GM12864 (cell line): Measurements from ENCODE around the gene RNF144A.

ENCODE experiments used
- DNase-seq: peaks from one replicate; pipeline ENCODE4 v3.0.0-alpha.2; 2011; ENCODE audit warnings: low read depth
- H3K4me3 ChIP-seq: 2 replicates; pipeline ENCODE4 v1.5.1; 2011; ENCODE audit warnings: mild to moderate bottlenecking, low read depth, low read length, control low read depth
- TF ChIP-seq, protein P1 (sequence below): IDR thresholded peaks from 2 replicates; pipeline ENCODE4 v1.5.1; 2011; ENCODE audit warnings: low read depth, mild to moderate bottlenecking, moderate library complexity, low read length, control low read depth, inconsistent platforms; ENCODE audit errors: missing control alignments

Gene RNF144A

DNA sequence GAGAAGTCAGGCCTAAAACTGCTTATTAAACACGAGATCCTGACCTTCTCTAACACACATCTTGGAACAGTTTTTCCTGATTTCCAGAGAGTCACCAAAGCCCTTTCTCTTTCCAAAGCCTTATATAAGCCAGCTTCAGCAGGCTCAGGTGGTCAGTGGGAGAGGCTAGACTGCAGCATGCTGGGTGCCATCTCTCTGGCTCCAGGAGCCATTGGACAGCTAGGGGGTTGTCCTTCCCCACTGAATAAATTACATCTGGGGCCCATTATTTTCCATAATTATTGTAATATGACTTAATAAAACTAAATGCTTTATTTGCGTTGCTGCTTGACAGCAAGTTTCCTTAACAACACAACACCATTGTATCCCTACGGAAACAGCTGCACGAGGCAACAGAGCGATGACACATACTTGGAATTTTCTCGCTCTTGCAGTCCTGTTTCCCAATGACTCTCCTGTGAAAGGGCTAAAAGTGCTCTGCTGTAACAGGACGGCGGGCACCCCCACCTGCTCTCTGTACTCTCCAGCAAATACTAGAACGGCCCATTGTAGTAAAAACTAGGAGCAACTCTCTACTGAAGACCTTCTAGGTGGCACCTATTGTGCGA is 160.6 kb downstream of the RNF144A start:
- TF ChIP-seq, protein P1, sequence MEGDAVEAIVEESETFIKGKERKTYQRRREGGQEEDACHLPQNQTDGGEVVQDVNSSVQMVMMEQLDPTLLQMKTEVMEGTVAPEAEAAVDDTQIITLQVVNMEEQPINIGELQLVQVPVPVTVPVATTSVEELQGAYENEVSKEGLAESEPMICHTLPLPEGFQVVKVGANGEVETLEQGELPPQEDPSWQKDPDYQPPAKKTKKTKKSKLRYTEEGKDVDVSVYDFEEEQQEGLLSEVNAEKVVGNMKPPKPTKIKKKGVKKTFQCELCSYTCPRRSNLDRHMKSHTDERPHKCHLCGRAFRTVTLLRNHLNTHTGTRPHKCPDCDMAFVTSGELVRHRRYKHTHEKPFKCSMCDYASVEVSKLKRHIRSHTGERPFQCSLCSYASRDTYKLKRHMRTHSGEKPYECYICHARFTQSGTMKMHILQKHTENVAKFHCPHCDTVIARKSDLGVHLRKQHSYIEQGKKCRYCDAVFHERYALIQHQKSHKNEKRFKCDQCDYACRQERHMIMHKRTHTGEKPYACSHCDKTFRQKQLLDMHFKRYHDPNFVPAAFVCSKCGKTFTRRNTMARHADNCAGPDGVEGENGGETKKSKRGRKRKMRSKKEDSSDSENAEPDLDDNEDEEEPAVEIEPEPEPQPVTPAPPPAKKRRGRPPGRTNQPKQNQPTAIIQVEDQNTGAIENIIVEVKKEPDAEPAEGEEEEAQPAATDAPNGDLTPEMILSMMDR: no peak
- no peak for DNase-seq
- H3K4me3 ChIP-seq: no peak overlapping the region

DNA sequence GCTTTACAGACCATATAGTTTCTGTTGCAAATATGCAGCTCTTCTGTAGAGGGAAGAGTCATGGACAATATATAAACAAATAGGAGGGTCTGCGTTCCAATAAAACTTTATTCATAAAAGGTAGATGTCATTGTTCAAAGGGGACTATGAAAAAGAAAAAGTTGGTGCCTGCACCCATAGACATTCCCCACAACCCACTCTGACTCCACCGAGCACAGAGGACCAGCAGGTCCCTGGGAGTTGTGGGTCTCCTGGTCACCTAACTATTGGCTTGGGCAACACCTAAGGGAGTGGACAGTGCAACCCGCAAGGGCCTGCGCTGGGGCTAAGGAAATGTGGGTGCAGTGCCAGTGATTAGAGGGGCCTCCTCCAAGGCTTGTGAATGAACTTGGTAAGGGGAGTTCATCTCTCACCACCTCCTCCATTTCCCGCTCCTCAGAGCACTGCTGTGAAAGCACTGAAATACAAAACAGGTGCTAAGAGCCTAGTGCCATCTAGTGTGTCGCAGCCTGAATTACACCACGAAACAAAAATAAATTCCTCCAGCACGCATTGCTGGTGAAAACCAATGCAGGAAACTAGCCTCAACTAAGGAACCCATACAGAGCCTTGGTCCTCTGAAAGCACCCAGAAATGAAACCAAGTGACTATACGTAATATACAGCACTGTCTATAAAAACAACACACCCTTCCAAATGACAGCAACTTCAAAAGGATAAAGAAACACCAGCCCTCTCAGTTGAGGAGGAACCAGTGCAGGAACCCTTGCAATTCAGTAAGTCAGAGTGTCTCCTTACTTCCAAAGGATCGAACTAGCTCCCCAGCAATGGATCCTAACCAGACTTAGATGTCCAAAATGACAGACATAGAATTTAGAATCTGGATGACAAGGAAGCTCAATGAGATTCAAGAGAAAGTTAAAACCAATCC is 166.6 kb downstream of the RNF144A start:
- TF ChIP-seq, protein P1: peak; percentile 72
- H3K4me3 ChIP-seq: no peak overlapping the region
- peak; percentile 16 for DNase-seq

- TF ChIP-seq, protein P1: no peak
- H3K4me3 ChIP-seq: no peak overlapping the region
- DNase-seq: no peak
These were observed 167.4 kb downstream of the RNF144A start for GRCh38 chr2:7084601-7085000.

DNA sequence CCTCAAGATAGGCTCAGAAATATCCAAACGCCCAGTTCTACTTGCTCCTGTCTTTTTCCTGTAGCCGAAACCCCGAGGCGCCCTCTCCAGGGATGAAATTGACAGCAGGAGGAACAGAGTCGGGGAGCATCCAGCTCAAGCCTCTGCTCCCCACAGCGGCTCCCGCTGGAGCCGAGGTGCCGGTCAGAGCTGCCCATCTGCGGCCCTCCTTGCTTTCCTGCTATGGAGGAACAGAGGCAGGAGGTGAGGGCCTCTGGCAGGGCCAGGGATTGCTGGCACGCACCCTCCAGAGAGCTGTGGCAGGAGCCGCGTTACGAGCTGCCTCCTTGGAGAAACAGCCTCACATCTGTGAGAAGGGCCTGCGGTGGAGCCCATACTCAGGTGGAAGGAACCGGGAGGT is 172.1 kb downstream of the RNF144A start:
- no peak overlapping the region for H3K4me3 ChIP-seq
- TF ChIP-seq, protein P1: no peak
- DNase-seq: no peak

GRCh38 chr2:7089898-7090510 is 172.8 kb downstream of the RNF144A start:
- DNase-seq: no peak
- H3K4me3 ChIP-seq: no peak overlapping the region
- TF ChIP-seq, protein P1: no peak

- TF ChIP-seq, protein P1: no peak
- no peak overlapping the region for H3K4me3 ChIP-seq
- no peak for DNase-seq
These were observed 176.2 kb downstream of the RNF144A start for GRCh38 chr2:7093376-7093775.
